Liver (tissue), 9 donors: ENCODE measurements around the gene FAM78A. TPM values are rescaled to one million over a fixed set of nuclear protein-coding genes. Genes with fewer than 3 reads are reported as not detected.

Source experiments
- DNase-seq: peaks from one replicate; pipeline ENCODE4 v3.0.0-alpha.2; 2017; ENCODE audit warnings: low spot score
- H3K27ac ChIP-seq, 2 donors: one replicate each; pipeline ENCODE4 v1.7.0; 2013; ENCODE audit warnings: inconsistent platforms in 2 of 2, low read length in 2 of 2, control low read depth in 1 of 2, low read depth in 1 of 2, mild to moderate bottlenecking in 1 of 2
- H3K27me3 ChIP-seq, 4 donors: one replicate each; pipeline versions ENCODE4 v1.6.1 to v1.7.0; 2013; ENCODE audit warnings: low read length in 3 of 4, inconsistent platforms in 1 of 4, mild to moderate bottlenecking in 1 of 4, moderate library complexity in 1 of 4; ENCODE audit not compliant: control insufficient read depth in 4 of 4, insufficient read depth in 4 of 4
- H3K36me3 ChIP-seq, 4 donors: one replicate each; pipeline versions ENCODE4 v1.6.1 to v1.7.0; 2013; ENCODE audit warnings: low read length in 3 of 4, mild to moderate bottlenecking in 3 of 4, low read depth in 1 of 4, moderate library complexity in 1 of 4; ENCODE audit not compliant: control insufficient read depth in 4 of 4, insufficient read depth in 3 of 4
- H3K4me1 ChIP-seq, 4 donors: one replicate each; pipeline versions ENCODE4 v1.6.1 to v1.7.0; 2013; ENCODE audit warnings: low read length in 3 of 4, mild to moderate bottlenecking in 3 of 4, moderate library complexity in 1 of 4; ENCODE audit not compliant: control insufficient read depth in 4 of 4, insufficient read depth in 4 of 4
- H3K4me3 ChIP-seq, 3 donors: one replicate each; pipeline versions ENCODE4 v1.6.1 to v1.7.0; 2013; ENCODE audit warnings: low read length in 3 of 3, control low read depth in 1 of 3, low read depth in 1 of 3, mild to moderate bottlenecking in 1 of 3
- H3K9ac ChIP-seq, 2 donors: one replicate each; pipeline ENCODE4 v1.7.0; 2013; ENCODE audit warnings: low read length in 2 of 2, mild to moderate bottlenecking in 2 of 2, moderate library complexity in 2 of 2, control low read depth in 1 of 2, low read depth in 1 of 2
- H3K9me3 ChIP-seq, 4 donors: one replicate each; pipeline versions ENCODE4 v1.6.1 to v1.7.0; 2013; ENCODE audit warnings: low read length in 3 of 4; ENCODE audit not compliant: control insufficient read depth in 4 of 4
- ATF3 ChIP-seq: IDR thresholded peaks from 2 replicates; pipeline ENCODE4 v1.6.1; 2016; ENCODE audit warnings: antibody characterized with exemption
- CTCF ChIP-seq: fragments of 150-350 bp; IDR thresholded peaks from 2 replicates; pipeline ENCODE4 v1.5.1; 2017; ENCODE audit warnings: improper control_type of control experiment, low read depth, low read length; ENCODE audit not compliant: missing input control
- EGR1 ChIP-seq, 2 donors: IDR thresholded peaks; 2 replicates each; pipeline ENCODE4 v1.6.1; 2016 to 2018; ENCODE audit warnings: antibody characterized with exemption in 2 of 2, low read depth in 2 of 2
- FOXA1 ChIP-seq: IDR thresholded peaks from 2 replicates; pipeline ENCODE4 v1.6.1; 2016; ENCODE audit warnings: antibody characterized with exemption
- FOXA2 ChIP-seq: IDR thresholded peaks from 2 replicates; pipeline ENCODE4 v1.6.1; 2016; ENCODE audit warnings: antibody characterized with exemption
- GABPA ChIP-seq, 2 donors: IDR thresholded peaks in 1 of 2; conservative IDR thresholded peaks in 1 of 2; 2 replicates each; pipeline ENCODE4 v1.6.1; 2016; ENCODE audit warnings: antibody characterized with exemption in 2 of 2, mild to moderate bottlenecking in 1 of 2, moderate library complexity in 1 of 2
- HNF4A ChIP-seq, 2 donors: conservative IDR thresholded peaks; 2 replicates each; pipeline ENCODE4 v1.6.1; 2016; ENCODE audit warnings: antibody characterized with exemption in 2 of 2, mild to moderate bottlenecking in 2 of 2
- HNF4G ChIP-seq: IDR thresholded peaks from 2 replicates; pipeline ENCODE4 v1.6.1; 2016; ENCODE audit warnings: antibody characterized with exemption
- JUND ChIP-seq, 2 donors: IDR thresholded peaks; 2 replicates each; pipeline ENCODE4 v1.6.1; 2016; ENCODE audit warnings: antibody characterized with exemption in 2 of 2
- MAX ChIP-seq: IDR thresholded peaks from 2 replicates; pipeline ENCODE4 v1.6.1; 2016; ENCODE audit warnings: antibody characterized with exemption
- RAD21 ChIP-seq, 2 donors: IDR thresholded peaks; 2 replicates each; pipeline ENCODE4 v1.6.1; 2016; ENCODE audit warnings: antibody characterized with exemption in 2 of 2, mild to moderate bottlenecking in 2 of 2
- REST ChIP-seq: IDR thresholded peaks from 2 replicates; pipeline ENCODE4 v1.6.1; 2016; ENCODE audit warnings: antibody characterized with exemption, mild to moderate bottlenecking
- RXRA ChIP-seq, 2 donors: IDR thresholded peaks; 2 replicates each; pipeline ENCODE4 v1.6.1; 2017 to 2018; ENCODE audit warnings: antibody characterized with exemption in 2 of 2, mild to moderate bottlenecking in 1 of 2
- SP1 ChIP-seq: IDR thresholded peaks from 2 replicates; pipeline ENCODE4 v1.6.1; 2018; ENCODE audit warnings: antibody characterized with exemption, mild to moderate bottlenecking
- TAF1 ChIP-seq: conservative IDR thresholded peaks from 2 replicates; pipeline ENCODE4 v1.6.1; 2016; ENCODE audit warnings: antibody characterized with exemption, mild to moderate bottlenecking
- ZBTB33 ChIP-seq: IDR thresholded peaks from 2 replicates; pipeline ENCODE4 v1.6.1; 2016; ENCODE audit warnings: antibody characterized with exemption
- WGBS: extraction: QIAGEN DNeasy Blood & Tissue Kit; methylation state at CpG from one replicate; pipeline ENCODE4 v1.1.7; 2013; 5-methylcytosine and 5-hydroxymethylcytosine counted together
- polyA plus RNA-seq, 2 donors: library from polyadenylated mRNA; stranded (reverse) in 1 of 2; unstranded in 1 of 2; fragments of 200-250 nt in 1 of 2; fragments of >200 nt in 1 of 2; fragmentation: Nextera tagmentation in 1 of 2; extraction: Ambion mirVana in 1 of 2; gene quantifications; one replicate each; pipeline versions ENCODE4 v1.2.1 to v1.2.3, GENCODE V29; 2013 to 2015
- total RNA-seq, 2 donors: library from RNA; depleted of rRNA; stranded (reverse); fragments of >200 nt; gene quantifications; one replicate each; pipeline ENCODE4 v1.2.3, GENCODE V29; 2014
- donor health status: healthy.
- donor health status: healthy.
- donor health status: healthy.
- donor health status: healthy.
- donor health status: healthy.

The FAM78A gene
- total and polyA plus RNA-seq, 4 donors, result 0.25 to 6.6 (median 1.7) TPM

- no peaks in the 10 kb centered on the region for H3K4me1 ChIP-seq
- WGBS, result 82% methylated on average over 9 of the region's 9 CpGs
- no peak overlapping the region for H3K4me3 ChIP-seq
- peaks cover 0 to under 1% (median 0%) of the 10 kb centered on the region in 4 donors for H3K27me3 ChIP-seq
- H3K27ac ChIP-seq, result no peak overlapping the region
- no peak for DNase-seq
- no peaks in the 10 kb centered on the region for H3K36me3 ChIP-seq
- no peak overlapping the region for H3K9ac ChIP-seq
- no peaks in the 10 kb centered on the region for H3K9me3 ChIP-seq
- TF ChIP-seq HNF4G (no peak), REST (no peak), CTCF (no peak), HNF4A (conservative IDR thresholded peaks at IDR 0.05) (no peak), JUND (IDR thresholded peaks at IDR 0.05) (no peak), SP1 (no peak), MAX (no peak), FOXA1 (no peak), RXRA (IDR thresholded peaks at IDR 0.05) (no peak), ZBTB33 (no peak), TAF1 (no peak), EGR1 (IDR thresholded peaks at IDR 0.05; ENCODE audit: low read depth in 2 of 2) (no peak), ATF3 (no peak)
Measured at GRCh38 chr9:131288217-131288616, 11.9 kb upstream of the FAM78A start.

GRCh38 chr9:131287359-131287758 is 11.0 kb upstream of the FAM78A start:
- no peak overlapping the region for H3K9ac ChIP-seq
- H3K4me3 ChIP-seq, result no peak overlapping the region
- H3K27me3 ChIP-seq, result peaks cover 0 to 2% (median 0%) of the 10 kb centered on the region in 4 donors
- H3K4me1 ChIP-seq, result no peaks in the 10 kb centered on the region
- no peaks in the 10 kb centered on the region for H3K36me3 ChIP-seq
- no peaks in the 10 kb centered on the region for H3K9me3 ChIP-seq
- DNase-seq, result no peak
- H3K27ac ChIP-seq, result no peak overlapping the region
- 88% methylated on average over 6 of the region's 6 CpGs for WGBS
- TF ChIP-seq HNF4G, result no peak
- no peak for TF ChIP-seq CTCF
- no peak for TF ChIP-seq FOXA2
- TF ChIP-seq RAD21 (IDR thresholded peaks at IDR 0.05), result no peak
- no peak for TF ChIP-seq FOXA1
- TF ChIP-seq HNF4A (conservative IDR thresholded peaks at IDR 0.05), result no peak
- TF ChIP-seq RXRA (IDR thresholded peaks at IDR 0.05), result no peak
- no peak for TF ChIP-seq GABPA (IDR thresholded peaks at IDR 0.05 in 1 of 2, conservative IDR thresholded peaks at IDR 0.05 in 1 of 2)
- TF ChIP-seq MAX, result no peak
